ENCODE data around the gene MAP1A.

Gene MAP1A

GRCh38 chr15:43505738-43506137, 11.7 kb upstream of the MAP1A start:
- no peak for TF ChIP-seq TAF1 (IDR thresholded peaks at IDR 0.05; ENCODE audit: borderline replicate concordance, insufficient read depth, low read length)

GRCh38 chr15:43508421-43508820, 9.0 kb upstream of the MAP1A start:
- TF ChIP-seq POLR2AphosphoS5 (IDR thresholded peaks at IDR 0.05; ENCODE audit: low read depth, low read length): no peak
- TF ChIP-seq FOXP2 (optimal IDR thresholded peaks at IDR 0.05; ENCODE audit: borderline replicate concordance, extremely low read depth, extremely low read length, insufficient read depth): no peak
- TF ChIP-seq SIN3A (IDR thresholded peaks at IDR 0.05; ENCODE audit: borderline replicate concordance, insufficient read depth, low read length): no peak
- TF ChIP-seq REST (IDR thresholded peaks at IDR 0.05; ENCODE audit: insufficient read depth in 1 of 2, low read depth in 2 of 2, low read length in 2 of 2): no peak
- TF ChIP-seq TAF1 (IDR thresholded peaks at IDR 0.05; ENCODE audit: borderline replicate concordance, insufficient read depth, low read length): no peak

- TF ChIP-seq REST (IDR thresholded peaks at IDR 0.05; ENCODE audit: insufficient read depth in 1 of 2, low read depth in 2 of 2, low read length in 2 of 2) (no peak), TAF1 (IDR thresholded peaks at IDR 0.05; ENCODE audit: borderline replicate concordance, insufficient read depth, low read length) (no peak), POLR2AphosphoS5 (IDR thresholded peaks at IDR 0.05; ENCODE audit: low read depth, low read length) (no peak), SIN3A (IDR thresholded peaks at IDR 0.05; ENCODE audit: borderline replicate concordance, insufficient read depth, low read length) (no peak)
Observed at GRCh38 chr15:43508991-43509659, 8.3 kb upstream of the MAP1A start.

DNA sequence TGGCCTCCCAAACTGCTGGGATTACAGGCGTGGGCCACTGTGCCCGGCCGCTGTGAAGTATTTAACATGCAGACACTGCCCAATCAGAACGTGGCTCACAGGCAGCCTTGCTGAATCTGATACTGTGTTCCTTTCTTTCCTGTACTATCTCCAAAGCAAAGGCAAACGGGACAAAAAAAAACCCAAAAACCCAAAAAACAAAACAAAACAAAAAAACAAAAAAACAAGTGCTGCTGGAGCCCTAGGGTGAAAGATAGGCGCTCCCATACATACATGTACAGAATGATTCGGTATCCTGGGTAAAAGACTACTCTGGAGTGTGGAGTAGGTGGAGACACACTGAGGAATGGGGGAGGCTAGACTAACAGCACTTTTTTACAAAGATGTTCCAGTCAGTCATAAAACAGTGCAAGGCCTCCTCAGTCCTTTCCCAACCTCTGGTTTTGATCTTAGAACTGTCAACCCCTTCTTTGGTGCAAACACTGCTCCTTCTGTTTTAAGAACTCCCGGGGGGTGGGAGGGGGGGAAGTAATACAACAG, 7.7 kb upstream of the MAP1A start:
- TF ChIP-seq SIN3A (IDR thresholded peaks at IDR 0.05; ENCODE audit: borderline replicate concordance, insufficient read depth, low read length) (no peak), REST (IDR thresholded peaks at IDR 0.05; ENCODE audit: insufficient read depth in 1 of 2, low read depth in 2 of 2, low read length in 2 of 2) (no peak), TAF1 (IDR thresholded peaks at IDR 0.05; ENCODE audit: borderline replicate concordance, insufficient read depth, low read length) (no peak), FOXP2 (optimal IDR thresholded peaks at IDR 0.05; ENCODE audit: borderline replicate concordance, extremely low read depth, extremely low read length, insufficient read depth) (no peak), POLR2AphosphoS5 (IDR thresholded peaks at IDR 0.05; ENCODE audit: low read depth, low read length) (no peak)

DNA sequence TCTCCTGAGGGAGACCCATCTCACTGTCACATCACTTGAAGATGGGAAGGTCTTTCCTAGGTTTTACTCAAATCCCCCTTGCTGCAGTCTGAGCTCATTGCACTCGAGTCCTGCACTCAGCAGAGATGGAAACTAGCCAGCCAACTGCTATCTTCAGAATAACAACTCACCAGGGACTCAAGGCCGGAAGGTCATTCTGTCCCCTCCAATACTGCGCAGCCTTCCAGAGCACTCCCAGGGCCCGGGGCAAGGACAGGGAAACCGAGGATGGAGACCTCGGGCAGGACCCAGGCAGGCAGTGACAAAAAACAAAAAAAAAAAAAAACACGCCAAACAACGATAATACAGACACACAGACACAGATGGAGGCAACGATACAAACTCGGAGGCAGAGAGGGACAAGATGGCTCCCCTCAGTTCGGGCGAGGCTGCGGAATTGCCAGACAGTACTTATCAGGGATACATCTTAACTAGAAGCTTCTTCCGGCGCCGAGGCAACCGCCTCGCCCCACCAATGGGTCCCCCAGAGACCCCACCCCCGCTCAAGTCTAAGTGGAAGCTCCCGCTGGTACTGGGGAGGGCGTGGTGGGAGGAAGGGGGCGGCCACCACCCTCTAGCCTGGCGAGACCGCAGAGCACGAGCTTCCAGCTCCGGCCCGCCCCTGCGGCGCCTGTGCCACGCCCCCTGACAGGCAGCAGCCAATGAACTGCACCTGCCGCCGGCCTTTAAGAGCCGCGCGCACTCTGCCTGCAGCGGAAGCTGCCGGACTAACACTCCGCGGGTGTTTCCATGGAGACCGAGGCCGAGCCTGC, 7.0 kb upstream of the MAP1A start:
- TF ChIP-seq TAF1 (IDR thresholded peaks at IDR 0.05; ENCODE audit: borderline replicate concordance, insufficient read depth, low read length): no peak
- TF ChIP-seq FOXP2 (optimal IDR thresholded peaks at IDR 0.05; ENCODE audit: borderline replicate concordance, extremely low read depth, extremely low read length, insufficient read depth): peak; percentile 84
- peak in 1 of 2 experiments; percentile 42; a peak in 1 of 4 replicates for TF ChIP-seq REST (IDR thresholded peaks at IDR 0.05; ENCODE audit: insufficient read depth in 1 of 2, low read depth in 2 of 2, low read length in 2 of 2)
- no peak for TF ChIP-seq POLR2AphosphoS5 (IDR thresholded peaks at IDR 0.05; ENCODE audit: low read depth, low read length)
- peak; percentile 34; the same call in 1 of the 2 replicates for TF ChIP-seq SIN3A (IDR thresholded peaks at IDR 0.05; ENCODE audit: borderline replicate concordance, insufficient read depth, low read length)

Data from PFSK-1 (cell line).